HL-60 (cell line): ENCODE results near the gene SLIRP.

Experiments
- DNase-seq, 2 experiments: peaks; one replicate each; pipeline ENCODE4 v3.0.0-alpha.2; 2010 to 2020; ENCODE audit warnings: low read depth in 1 of 2, low spot score in 1 of 2
- H3K27ac ChIP-seq: fragments of 250-450 bp; sonication (Bioruptor Pico); replicated peaks from 2 replicates; pipeline ENCODE4 v1.5.1; 2020; ENCODE audit warnings: mild to moderate bottlenecking, moderate library complexity
- H3K27me3 ChIP-seq: fragments of 250-450 bp; sonication (Bioruptor Pico); 2 replicates; pipeline ENCODE4 v1.5.1; 2021; ENCODE audit warnings: mild to moderate bottlenecking, moderate library complexity; ENCODE audit not compliant: insufficient read depth, poor library complexity, severe bottlenecking
- H3K4me3 ChIP-seq: replicated peaks from 2 replicates; pipeline ENCODE4 v1.5.1; 2011; ENCODE audit warnings: mild to moderate bottlenecking, control low read depth, low read length; ENCODE audit not compliant: insufficient read depth
- GABPA ChIP-seq: IDR thresholded peaks from 2 replicates; pipeline ENCODE4 v1.6.1; 2012; ENCODE audit warnings: low read depth
- POLR2AphosphoS5 ChIP-seq: IDR thresholded peaks from 2 replicates; pipeline ENCODE4 v1.6.1; 2012; ENCODE audit warnings: low read depth
- SPI1 ChIP-seq: IDR thresholded peaks from 2 replicates; pipeline ENCODE4 v1.6.1; 2012; ENCODE audit warnings: low read depth, mild to moderate bottlenecking, borderline replicate concordance
- TF ChIP-seq, protein P1 (sequence below): IDR thresholded peaks from 2 replicates; pipeline ENCODE4 v1.6.1; 2012; ENCODE audit warnings: low read depth; ENCODE audit not compliant: insufficient replicate concordance
- TF ChIP-seq, protein P2 (sequence below): IDR thresholded peaks from one replicate; pipeline ENCODE4 v1.5.1; 2011; ENCODE audit warnings: low read length, control low read depth, inconsistent platforms; ENCODE audit not compliant: insufficient read depth

SLIRP gene

DNA sequence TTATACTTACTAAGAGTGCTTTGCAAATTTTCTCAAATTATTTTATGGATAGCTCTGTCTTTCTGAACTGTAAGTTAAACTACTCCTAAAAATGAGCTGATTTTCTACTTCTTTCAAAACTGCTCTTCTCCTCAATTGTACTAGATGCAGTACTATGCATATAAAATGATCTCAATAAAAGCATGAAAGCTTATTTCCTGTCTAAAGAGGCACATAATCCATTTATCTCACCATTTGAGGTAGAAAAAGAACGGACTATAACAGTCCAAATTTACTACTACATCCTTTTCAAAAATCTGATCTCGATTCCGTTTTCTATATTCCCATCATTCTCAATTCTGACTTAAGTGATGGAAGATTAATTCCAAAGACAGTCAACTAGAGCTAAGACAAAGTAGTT is 14.4 kb downstream of the SLIRP start:
- no peak overlapping the region for H3K27ac ChIP-seq
- DNase-seq, result no peak
- H3K27me3 ChIP-seq, result no peaks in the 10 kb centered on the region
- H3K4me3 ChIP-seq, result no peak overlapping the region
- TF ChIP-seq GABPA (no peak), POLR2AphosphoS5 (no peak), SPI1 (no peak)
- TF ChIP-seq, protein P1, sequence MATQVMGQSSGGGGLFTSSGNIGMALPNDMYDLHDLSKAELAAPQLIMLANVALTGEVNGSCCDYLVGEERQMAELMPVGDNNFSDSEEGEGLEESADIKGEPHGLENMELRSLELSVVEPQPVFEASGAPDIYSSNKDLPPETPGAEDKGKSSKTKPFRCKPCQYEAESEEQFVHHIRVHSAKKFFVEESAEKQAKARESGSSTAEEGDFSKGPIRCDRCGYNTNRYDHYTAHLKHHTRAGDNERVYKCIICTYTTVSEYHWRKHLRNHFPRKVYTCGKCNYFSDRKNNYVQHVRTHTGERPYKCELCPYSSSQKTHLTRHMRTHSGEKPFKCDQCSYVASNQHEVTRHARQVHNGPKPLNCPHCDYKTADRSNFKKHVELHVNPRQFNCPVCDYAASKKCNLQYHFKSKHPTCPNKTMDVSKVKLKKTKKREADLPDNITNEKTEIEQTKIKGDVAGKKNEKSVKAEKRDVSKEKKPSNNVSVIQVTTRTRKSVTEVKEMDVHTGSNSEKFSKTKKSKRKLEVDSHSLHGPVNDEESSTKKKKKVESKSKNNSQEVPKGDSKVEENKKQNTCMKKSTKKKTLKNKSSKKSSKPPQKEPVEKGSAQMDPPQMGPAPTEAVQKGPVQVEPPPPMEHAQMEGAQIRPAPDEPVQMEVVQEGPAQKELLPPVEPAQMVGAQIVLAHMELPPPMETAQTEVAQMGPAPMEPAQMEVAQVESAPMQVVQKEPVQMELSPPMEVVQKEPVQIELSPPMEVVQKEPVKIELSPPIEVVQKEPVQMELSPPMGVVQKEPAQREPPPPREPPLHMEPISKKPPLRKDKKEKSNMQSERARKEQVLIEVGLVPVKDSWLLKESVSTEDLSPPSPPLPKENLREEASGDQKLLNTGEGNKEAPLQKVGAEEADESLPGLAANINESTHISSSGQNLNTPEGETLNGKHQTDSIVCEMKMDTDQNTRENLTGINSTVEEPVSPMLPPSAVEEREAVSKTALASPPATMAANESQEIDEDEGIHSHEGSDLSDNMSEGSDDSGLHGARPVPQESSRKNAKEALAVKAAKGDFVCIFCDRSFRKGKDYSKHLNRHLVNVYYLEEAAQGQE, result no peak
- TF ChIP-seq, protein P2, sequence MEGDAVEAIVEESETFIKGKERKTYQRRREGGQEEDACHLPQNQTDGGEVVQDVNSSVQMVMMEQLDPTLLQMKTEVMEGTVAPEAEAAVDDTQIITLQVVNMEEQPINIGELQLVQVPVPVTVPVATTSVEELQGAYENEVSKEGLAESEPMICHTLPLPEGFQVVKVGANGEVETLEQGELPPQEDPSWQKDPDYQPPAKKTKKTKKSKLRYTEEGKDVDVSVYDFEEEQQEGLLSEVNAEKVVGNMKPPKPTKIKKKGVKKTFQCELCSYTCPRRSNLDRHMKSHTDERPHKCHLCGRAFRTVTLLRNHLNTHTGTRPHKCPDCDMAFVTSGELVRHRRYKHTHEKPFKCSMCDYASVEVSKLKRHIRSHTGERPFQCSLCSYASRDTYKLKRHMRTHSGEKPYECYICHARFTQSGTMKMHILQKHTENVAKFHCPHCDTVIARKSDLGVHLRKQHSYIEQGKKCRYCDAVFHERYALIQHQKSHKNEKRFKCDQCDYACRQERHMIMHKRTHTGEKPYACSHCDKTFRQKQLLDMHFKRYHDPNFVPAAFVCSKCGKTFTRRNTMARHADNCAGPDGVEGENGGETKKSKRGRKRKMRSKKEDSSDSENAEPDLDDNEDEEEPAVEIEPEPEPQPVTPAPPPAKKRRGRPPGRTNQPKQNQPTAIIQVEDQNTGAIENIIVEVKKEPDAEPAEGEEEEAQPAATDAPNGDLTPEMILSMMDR, result no peak

DNA sequence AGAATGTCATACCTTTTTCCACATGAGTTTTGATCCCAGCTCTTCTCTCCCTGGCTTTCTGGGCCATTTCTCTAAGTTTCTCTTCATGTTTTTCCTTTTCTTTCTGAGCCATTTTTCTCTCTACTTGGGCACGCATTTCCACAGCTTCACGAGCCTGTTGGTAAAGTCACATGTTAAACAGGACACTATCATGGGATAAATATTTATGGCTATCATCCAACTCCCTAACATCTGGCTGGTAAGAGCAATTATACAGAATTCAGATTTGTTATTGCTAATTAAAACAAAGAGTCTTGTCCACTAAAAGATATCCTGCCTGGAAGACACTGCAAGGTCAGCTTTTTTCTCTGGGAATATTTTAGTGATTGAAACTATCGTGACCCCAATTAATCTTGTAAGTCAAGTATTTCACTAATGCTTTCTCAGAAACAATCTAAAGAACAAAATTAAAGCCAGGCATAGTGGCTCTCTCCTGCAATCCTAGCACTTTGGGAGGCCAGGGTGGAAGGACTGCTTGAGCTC is 23.1 kb downstream of the SLIRP start:
- H3K27me3 ChIP-seq, result no peaks in the 10 kb centered on the region
- DNase-seq, result no peak
- no peak overlapping the region for H3K4me3 ChIP-seq
- no peak overlapping the region for H3K27ac ChIP-seq
- no peak for TF ChIP-seq GABPA
- no peak for TF ChIP-seq POLR2AphosphoS5
- TF ChIP-seq, protein P1, result no peak
- TF ChIP-seq, protein P2, result no peak
- no peak for TF ChIP-seq SPI1

DNA sequence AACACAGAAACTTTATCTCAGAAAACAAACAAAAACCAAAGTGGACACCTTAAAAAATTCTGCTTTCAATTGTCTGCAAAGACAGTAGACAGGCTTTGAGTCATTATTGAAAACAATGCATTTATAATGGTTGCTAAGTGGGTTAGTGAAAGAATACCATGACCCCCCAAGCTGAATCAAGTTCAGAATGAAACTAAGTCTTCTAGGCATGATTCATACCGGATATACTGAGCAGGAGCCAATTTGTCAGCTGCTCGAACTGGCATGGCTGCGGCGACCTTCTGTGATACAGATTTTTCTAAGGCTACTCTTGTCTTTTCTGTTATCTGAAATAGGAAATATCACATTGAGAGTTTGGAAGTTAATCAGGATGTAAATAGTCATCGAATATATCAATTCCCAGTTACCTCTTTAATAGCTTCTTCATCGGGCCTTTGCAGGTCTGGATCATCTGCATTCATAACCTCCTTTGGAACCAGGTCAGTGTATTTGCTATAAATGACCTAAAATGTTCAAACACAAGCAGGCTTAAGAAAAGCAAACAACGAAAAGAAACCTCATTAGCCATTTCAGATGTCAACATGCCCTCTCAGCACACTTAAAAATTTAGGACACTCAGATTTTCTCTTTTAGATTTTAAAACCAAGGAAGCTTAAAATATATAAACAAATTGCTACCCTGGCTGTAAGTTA is 30.8 kb downstream of the SLIRP start:
- no peak for DNase-seq
- Histone ChIP-seq H3K27ac (no peak overlapping the region), H3K27me3 (no peaks in the 10 kb centered on the region), H3K4me3 (no peak overlapping the region)
- no peak for TF ChIP-seq GABPA
- TF ChIP-seq, protein P1, result no peak
- no peak for TF ChIP-seq SPI1
- TF ChIP-seq, protein P2, result no peak
- no peak for TF ChIP-seq POLR2AphosphoS5
